Measurements from ENCODE around the gene NUDT5.
"Not testable (repeated sequence)": the region's sequence is repeated elsewhere in the genome, so short reads cannot be mapped to it uniquely, and the experiment has no call there.

Gene NUDT5

GRCh38 chr10:12235116-12235694 is 39.5 kb upstream of the NUDT5 start (continued):
- TF ChIP-seq SNAI2 (CRISPR knock-in tag; IDR thresholded peaks at IDR 0.05) (no peak), TCF4 (CRISPR knock-in tag; IDR thresholded peaks at IDR 0.05; ENCODE audit: borderline replicate concordance) (no peak), OSR1 (CRISPR knock-in tag; IDR thresholded peaks at IDR 0.05) (no peak)

DNA sequence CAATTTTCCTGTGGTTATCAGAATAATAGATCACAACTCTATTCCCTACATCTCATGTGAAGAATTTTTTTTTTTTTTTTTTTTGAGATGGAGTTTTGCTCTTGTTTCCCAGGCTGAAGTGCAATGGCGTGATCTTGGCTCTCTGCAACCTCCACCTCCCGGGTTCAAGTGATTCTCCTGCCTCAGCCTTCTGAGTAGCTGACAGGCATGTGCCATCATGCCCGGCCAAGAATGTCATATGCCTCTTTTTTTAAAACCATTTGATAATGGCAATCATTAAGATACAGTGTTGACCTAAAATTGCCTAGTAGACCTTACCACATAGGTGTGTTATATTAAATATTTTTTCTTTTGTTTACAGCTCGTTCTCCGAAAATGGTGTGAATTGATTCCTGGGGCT is 39.0 kb upstream of the NUDT5 start:
- ATAC-seq: not testable (repeated sequence)

GRCh38 chr10:12228851-12229250 is 33.2 kb upstream of the NUDT5 start:
- ATAC-seq: no peak
- TF ChIP-seq GLIS3 (CRISPR knock-in tag; IDR thresholded peaks at IDR 0.05) (no peak), OSR1 (CRISPR knock-in tag; IDR thresholded peaks at IDR 0.05) (no peak), ZNF70 (CRISPR knock-in tag; IDR thresholded peaks at IDR 0.05) (no peak), ARNTL (CRISPR knock-in tag; IDR thresholded peaks at IDR 0.05; ENCODE audit: borderline replicate concordance, low read depth) (no peak), ZNF8 (CRISPR knock-in tag; IDR thresholded peaks at IDR 0.05) (no peak), PPARA (CRISPR knock-in tag; IDR thresholded peaks at IDR 0.05; ENCODE audit: borderline replicate concordance) (no peak), CREB5 (CRISPR knock-in tag; IDR thresholded peaks at IDR 0.05; ENCODE audit: low read depth) (no peak), POU6F1 (CRISPR knock-in tag; IDR thresholded peaks at IDR 0.05; ENCODE audit: borderline replicate concordance, low read depth) (no peak), ZC3H10 (CRISPR knock-in tag; IDR thresholded peaks at IDR 0.05) (no peak), TSHZ2 (CRISPR knock-in tag; IDR thresholded peaks at IDR 0.05) (no peak)

GRCh38 chr10:12226438-12226837 is 30.7 kb upstream of the NUDT5 start:
- not testable (repeated sequence) for ATAC-seq

DNA sequence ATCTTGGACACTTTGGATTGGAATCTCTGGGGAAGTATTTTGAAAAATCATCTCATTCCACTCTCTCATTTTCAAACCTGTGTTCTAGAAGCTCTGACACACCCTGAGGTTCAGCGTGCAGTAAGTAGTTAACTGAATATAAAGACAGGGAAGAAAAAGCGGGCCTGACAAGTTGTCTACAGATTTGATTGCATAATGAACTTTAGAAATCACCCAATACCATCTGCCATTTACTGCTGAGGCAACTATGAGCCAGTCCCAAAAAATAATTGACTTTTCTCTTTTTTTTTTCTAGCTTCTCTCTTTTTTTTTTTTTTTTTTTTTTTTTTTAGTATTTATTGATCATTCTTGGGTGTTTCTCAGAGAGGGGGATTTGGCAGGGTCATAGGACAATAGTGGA is 29.8 kb upstream of the NUDT5 start:
- ATAC-seq: no peak
- TF ChIP-seq ZFP30 (CRISPR knock-in tag; IDR thresholded peaks at IDR 0.05) (no peak), SNAI2 (CRISPR knock-in tag; IDR thresholded peaks at IDR 0.05) (no peak), CSRNP3 (CRISPR knock-in tag; IDR thresholded peaks at IDR 0.05) (no peak), CREB5 (CRISPR knock-in tag; IDR thresholded peaks at IDR 0.05; ENCODE audit: low read depth) (no peak), TSHZ2 (CRISPR knock-in tag; IDR thresholded peaks at IDR 0.05) (no peak), ESRRG (CRISPR knock-in tag; IDR thresholded peaks at IDR 0.05) (no peak), RARB (CRISPR knock-in tag; IDR thresholded peaks at IDR 0.05) (no peak), ISL1 (CRISPR knock-in tag; IDR thresholded peaks at IDR 0.05) (no peak), ZNF565 (CRISPR knock-in tag; conservative IDR thresholded peaks at IDR 0.05; ENCODE audit: low read depth) (no peak), BACH2 (CRISPR knock-in tag; IDR thresholded peaks at IDR 0.05; ENCODE audit: borderline replicate concordance) (no peak), ZFP3 (CRISPR knock-in tag; IDR thresholded peaks at IDR 0.05) (no peak), GLIS3 (CRISPR knock-in tag; IDR thresholded peaks at IDR 0.05) (no peak), CSDC2 (CRISPR knock-in tag; IDR thresholded peaks at IDR 0.05) (no peak), OSR1 (CRISPR knock-in tag; IDR thresholded peaks at IDR 0.05) (no peak)
- TF ChIP-seq, protein P1, sequence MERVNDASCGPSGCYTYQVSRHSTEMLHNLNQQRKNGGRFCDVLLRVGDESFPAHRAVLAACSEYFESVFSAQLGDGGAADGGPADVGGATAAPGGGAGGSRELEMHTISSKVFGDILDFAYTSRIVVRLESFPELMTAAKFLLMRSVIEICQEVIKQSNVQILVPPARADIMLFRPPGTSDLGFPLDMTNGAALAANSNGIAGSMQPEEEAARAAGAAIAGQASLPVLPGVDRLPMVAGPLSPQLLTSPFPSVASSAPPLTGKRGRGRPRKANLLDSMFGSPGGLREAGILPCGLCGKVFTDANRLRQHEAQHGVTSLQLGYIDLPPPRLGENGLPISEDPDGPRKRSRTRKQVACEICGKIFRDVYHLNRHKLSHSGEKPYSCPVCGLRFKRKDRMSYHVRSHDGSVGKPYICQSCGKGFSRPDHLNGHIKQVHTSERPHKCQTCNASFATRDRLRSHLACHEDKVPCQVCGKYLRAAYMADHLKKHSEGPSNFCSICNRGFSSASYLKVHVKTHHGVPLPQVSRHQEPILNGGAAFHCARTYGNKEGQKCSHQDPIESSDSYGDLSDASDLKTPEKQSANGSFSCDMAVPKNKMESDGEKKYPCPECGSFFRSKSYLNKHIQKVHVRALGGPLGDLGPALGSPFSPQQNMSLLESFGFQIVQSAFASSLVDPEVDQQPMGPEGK (CRISPR knock-in tag; IDR thresholded peaks at IDR 0.05; ENCODE audit: borderline replicate concordance): no peak
